MCF 10A (cell line): ENCODE results near the gene WRAP53. TPM values are rescaled to one million over a fixed set of nuclear protein-coding genes. Genes with fewer than 3 reads are reported as not detected.
"Not testable (repeated sequence)": the region's sequence is repeated elsewhere in the genome, so short reads cannot be mapped to it uniquely, and the experiment has no call there.

Source experiments
- Bru-seq: library from RNA; stranded (reverse); fragments of 400-500 nt; gene quantifications from one replicate; lab custom pipeline; 2021; lab: Mats Ljungman, UMichigan
- BruChase-seq, 2 experiments: library from RNA; stranded (reverse); fragments of 400-500 nt; gene quantifications; one replicate each; lab custom pipeline; 2021; lab: Mats Ljungman, UMichigan
- BruUV-seq: library from RNA; stranded (reverse); fragments of 400-500 nt; replicated peaks from 2 replicates; lab custom pipeline; 2021; lab: Mats Ljungman, UMichigan
- CTCF ChIA-PET: fragments of 300-600 bp; sonication (Branson Sonifier 250); formaldehyde crosslinking; extraction: SDS; loops from one replicate; lab custom pipeline; 2021; ENCODE audit warnings: antibody characterized with exemption, inconsistent platforms; lab: Yijun Ruan, JAX
- POLR2A ChIA-PET: fragments of 300-600, 350-650 bp; sonication (Branson Sonifier 250); formaldehyde crosslinking; extraction: SDS; loops from one replicate; lab custom pipeline; 2020; ENCODE audit warnings: antibody characterized with exemption, inconsistent platforms; lab: Yijun Ruan, JAX
- DNase-seq: peaks from one replicate; pipeline ENCODE4 v3.0.0-alpha.2; 2018; ENCODE audit not compliant: unreplicated experiment
- H3K27ac Mint-ChIP-seq: one replicate; pipeline ENCODE4 v1.8.0; 2022; ENCODE audit warnings: mild to moderate bottlenecking, low read depth, mixed read lengths; ENCODE audit not compliant: unreplicated experiment
- H3K27me3 Mint-ChIP-seq: one replicate; pipeline ENCODE4 v1.8.0; 2022; ENCODE audit warnings: mixed read lengths; ENCODE audit not compliant: insufficient read depth, unreplicated experiment
- H3K36me3 Mint-ChIP-seq: one replicate; pipeline ENCODE4 v1.8.0; 2022; ENCODE audit warnings: mild to moderate bottlenecking, moderate library complexity, mixed read lengths; ENCODE audit not compliant: insufficient read depth, unreplicated experiment
- H3K4me1 Mint-ChIP-seq: one replicate; pipeline ENCODE4 v1.8.0; 2022; ENCODE audit warnings: mixed read lengths; ENCODE audit not compliant: insufficient read depth, unreplicated experiment
- H3K4me3 Mint-ChIP-seq: one replicate; pipeline ENCODE4 v1.8.0; 2022; ENCODE audit warnings: mild to moderate bottlenecking, moderate library complexity, mixed read lengths; ENCODE audit not compliant: unreplicated experiment
- H3K9me3 Mint-ChIP-seq: one replicate; pipeline ENCODE4 v1.8.0; 2022; ENCODE audit warnings: mixed read lengths; ENCODE audit not compliant: unreplicated experiment
- intact Hi-C: fragments of 100-400 bp; cut with micrococcal nuclease; formaldehyde crosslinking; loops from 2 replicates; pipeline ENCODE4 v1.14.1; 2022
- long read RNA-seq: library from polyadenylated mRNA; stranded (forward); transcript quantifications from one replicate; pipeline ENCODE4 v2.0.0, GENCODE V29; 2022
- total RNA-seq: library from RNA; stranded (reverse); gene quantifications from 2 replicates; pipeline ENCODE4 v1.2.3, GENCODE V29; 2022
- TF ChIP-seq, protein P1 (sequence below): fragments of 200-600 bp; IDR thresholded peaks from one replicate; pipeline ENCODE4 v1.8.0; 2022; ENCODE audit warnings: antibody characterized with exemption, mild to moderate bottlenecking; ENCODE audit not compliant: unreplicated experiment

Gene WRAP53
- 10.7 and 11.7 TPM in 2 replicates for total RNA-seq
- percentile 53 among the genes with signal in this experiment for Bru-seq, nascent RNA
- percentile 49 among the genes with signal in this experiment for BruChase-seq, experiment 1, labeled RNA remaining after a 6-hour chase
- percentile 49 among the genes with signal in this experiment for BruChase-seq, experiment 2, labeled RNA remaining after a 2-hour chase
- long read RNA-seq, full-length matches to known transcripts: 14 of 19 reads
- long read RNA-seq, partial matches to known transcripts: 0 of 19 reads
- long read RNA-seq, other reads (novel, unspliced or antisense): 5 of 19 reads

DNA sequence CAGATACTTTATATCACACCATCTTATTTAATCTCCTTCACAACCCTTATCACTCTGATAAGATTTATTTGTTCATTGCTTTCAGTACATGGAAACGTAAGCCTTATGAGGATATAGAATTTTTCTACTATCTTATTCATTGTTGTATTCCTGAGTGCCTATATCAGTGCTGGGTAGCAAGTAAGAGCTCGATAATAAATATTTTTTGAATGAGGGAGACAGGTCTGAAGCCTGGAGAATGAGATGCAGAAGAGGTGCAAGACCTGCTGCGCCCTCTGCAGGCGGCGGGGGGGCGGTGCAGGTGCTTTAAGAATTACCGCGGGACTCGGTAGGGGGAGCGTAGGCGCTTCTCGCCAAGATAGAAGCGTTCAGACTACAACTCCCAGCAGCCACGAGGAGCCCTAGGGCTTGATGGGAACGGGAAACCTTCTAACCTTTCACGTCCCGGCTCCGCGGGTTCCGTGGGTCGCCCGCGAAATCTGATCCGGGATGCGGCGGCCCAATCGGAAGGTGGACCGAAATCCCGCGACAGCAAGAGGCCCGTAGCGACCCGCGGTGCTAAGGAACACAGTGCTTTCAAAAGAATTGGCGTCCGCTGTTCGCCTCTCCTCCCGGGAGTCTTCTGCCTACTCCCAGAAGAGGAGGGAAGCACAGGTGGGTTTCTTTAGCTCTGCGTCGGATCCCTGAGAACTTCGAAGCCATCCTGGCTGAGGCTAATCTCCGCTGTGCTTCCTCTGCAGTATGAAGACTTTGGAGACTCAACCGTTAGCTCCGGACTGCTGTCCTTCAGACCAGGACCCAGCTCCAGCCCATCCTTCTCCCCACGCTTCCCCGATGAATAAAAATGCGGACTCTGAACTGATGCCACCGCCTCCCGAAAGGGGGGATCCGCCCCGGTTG is at the start of gene WRAP53:
Gene WRAP53 (plus strand): TSS at position 570 of the 900 bp plus-strand sequence. CDS start 172 bp downstream, at position 742.
- Mint-ChIP-seq H3K36me3 (peaks cover 58% of the 10 kb centered on the region), H3K27ac (peak within 1 kb of the TSS; percentile 100), H3K4me1 (peaks cover 22% of the 10 kb centered on the region), H3K4me3 (peak within 1 kb of the TSS; percentile 97), H3K27me3 (no peaks in the 10 kb centered on the region), H3K9me3 (no peaks in the 10 kb centered on the region)
- intact Hi-C loops: loop anchor here (1.0 to 10.0 kb wide), 6 partner anchors 56 to 333 kb away; partner anchors contain the start of genes FGF11, KCTD11, TMEM102 and TMEM95
- CTCF ChIA-PET: interaction anchor here (0.6 to 7.3 kb wide), 43 partner anchors 9 to 642 kb away, joined by 3 to 89 read pairs (median 4); partner anchors contain the start of genes ATP1B2, CHRNB1, DNAH2 and MPDU1
- POLR2A ChIA-PET: interaction anchor here (0.6 to 7.2 kb wide), 48 partner anchors 10 to 468 kb away, joined by 3 to 303 read pairs (median 8); partner anchors contain the start of genes ALOXE3, ATP1B2, CD68 and CNTROB
- TF ChIP-seq, protein P1, sequence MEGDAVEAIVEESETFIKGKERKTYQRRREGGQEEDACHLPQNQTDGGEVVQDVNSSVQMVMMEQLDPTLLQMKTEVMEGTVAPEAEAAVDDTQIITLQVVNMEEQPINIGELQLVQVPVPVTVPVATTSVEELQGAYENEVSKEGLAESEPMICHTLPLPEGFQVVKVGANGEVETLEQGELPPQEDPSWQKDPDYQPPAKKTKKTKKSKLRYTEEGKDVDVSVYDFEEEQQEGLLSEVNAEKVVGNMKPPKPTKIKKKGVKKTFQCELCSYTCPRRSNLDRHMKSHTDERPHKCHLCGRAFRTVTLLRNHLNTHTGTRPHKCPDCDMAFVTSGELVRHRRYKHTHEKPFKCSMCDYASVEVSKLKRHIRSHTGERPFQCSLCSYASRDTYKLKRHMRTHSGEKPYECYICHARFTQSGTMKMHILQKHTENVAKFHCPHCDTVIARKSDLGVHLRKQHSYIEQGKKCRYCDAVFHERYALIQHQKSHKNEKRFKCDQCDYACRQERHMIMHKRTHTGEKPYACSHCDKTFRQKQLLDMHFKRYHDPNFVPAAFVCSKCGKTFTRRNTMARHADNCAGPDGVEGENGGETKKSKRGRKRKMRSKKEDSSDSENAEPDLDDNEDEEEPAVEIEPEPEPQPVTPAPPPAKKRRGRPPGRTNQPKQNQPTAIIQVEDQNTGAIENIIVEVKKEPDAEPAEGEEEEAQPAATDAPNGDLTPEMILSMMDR: peak; percentile 97
- peak; percentile 100 for DNase-seq
- no TSS peak for BruUV-seq

DNA sequence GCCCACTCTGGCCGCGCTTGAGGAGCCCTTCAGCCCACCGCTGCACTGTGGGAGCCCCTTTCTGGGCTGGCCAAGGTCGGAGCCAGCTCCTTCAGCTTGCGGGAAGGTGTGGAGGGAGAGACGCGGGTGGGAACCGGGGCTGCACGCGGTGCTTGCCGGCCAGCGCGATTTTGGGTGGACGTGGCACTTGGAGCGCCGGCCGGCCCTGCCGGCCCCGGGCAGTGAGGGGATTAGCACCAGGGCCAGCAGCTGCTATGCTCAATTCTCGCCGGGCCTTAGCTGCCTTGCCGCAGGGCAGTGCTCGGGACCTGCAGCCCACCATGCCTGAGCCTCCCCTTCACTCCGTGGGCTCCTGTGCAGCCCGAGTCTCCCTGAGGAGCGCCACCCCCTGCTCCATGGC is 47.5 kb upstream of the WRAP53 start:
- Mint-ChIP-seq H3K36me3 (no peaks in the 10 kb centered on the region), H3K9me3 (no peaks in the 10 kb centered on the region), H3K4me3 (no peak overlapping the region), H3K27ac (no peak overlapping the region), H3K27me3 (no peaks in the 10 kb centered on the region), H3K4me1 (peaks cover 6% of the 10 kb centered on the region)
- TF ChIP-seq, protein P1: no peak
- DNase-seq: no peak
- POLR2A ChIA-PET: no interaction called here
- no TSS peak for BruUV-seq
- intact Hi-C loops: no loop called here
- CTCF ChIA-PET: interaction anchor here (2.0 to 3.3 kb wide), 2 partner anchors 9 to 32 kb away, joined by 6 to 18 read pairs; no protein-coding TSS in a partner anchor

DNA sequence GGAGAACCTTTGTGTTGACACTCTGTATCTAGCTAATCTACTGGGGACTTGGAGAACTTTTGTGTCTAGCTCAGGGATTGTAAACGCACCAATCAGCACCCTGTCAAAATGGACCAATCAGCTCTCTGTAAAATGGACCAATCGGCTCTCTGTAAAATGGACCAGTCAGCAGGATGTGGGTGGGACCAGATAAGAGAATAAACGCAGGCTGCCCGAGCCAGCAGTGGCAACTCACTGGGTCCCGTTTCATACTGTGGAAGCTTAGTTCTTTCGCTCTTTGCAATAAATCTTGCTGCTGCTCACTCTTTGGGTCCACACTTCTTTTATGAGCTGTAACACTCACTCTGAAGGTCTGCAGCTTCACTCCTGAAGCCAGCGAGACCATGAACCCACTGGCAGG is 46.6 kb upstream of the WRAP53 start:
- H3K4me1 Mint-ChIP-seq, H3K36me3 Mint-ChIP-seq, H3K27me3 Mint-ChIP-seq, DNase-seq, H3K27ac Mint-ChIP-seq, POLR2A ChIA-PET, H3K4me3 Mint-ChIP-seq, BruUV-seq, H3K9me3 Mint-ChIP-seq, intact Hi-C loops: not testable (repeated sequence)
- CTCF ChIA-PET: interaction anchor here (0.6 to 3.3 kb wide), 4 partner anchors 9 to 94 kb away, joined by 5 to 18 read pairs (median 6); partner anchors contain the start of genes TP53 and WRAP53

DNA sequence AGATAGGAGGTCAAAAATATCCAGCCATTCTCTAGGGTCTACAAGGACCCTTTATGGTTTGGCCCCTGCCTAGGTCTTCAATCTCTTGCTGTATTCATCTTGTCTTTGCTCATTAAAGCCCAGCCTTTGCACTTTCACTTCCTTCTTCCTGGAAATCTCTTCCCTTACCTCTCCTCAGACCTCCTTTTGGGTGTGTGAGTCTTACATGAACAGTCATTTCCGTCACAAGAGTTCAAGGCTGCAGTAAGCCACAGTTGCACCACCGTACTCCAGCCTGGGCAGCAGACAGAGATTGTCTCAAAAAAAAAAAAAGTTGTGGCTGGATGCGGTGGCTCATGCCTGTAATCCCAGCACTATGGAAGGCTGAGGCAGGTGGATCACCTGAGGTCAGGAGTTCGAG is 43.5 kb upstream of the WRAP53 start:
- BruUV-seq: no TSS peak
- Mint-ChIP-seq H3K4me1 (peaks cover 7% of the 10 kb centered on the region), H3K9me3 (no peaks in the 10 kb centered on the region), H3K4me3 (no peak overlapping the region), H3K27ac (no peak overlapping the region), H3K27me3 (peaks cover 3% of the 10 kb centered on the region), H3K36me3 (no peaks in the 10 kb centered on the region)
- intact Hi-C loops: no loop called here
- no peak for DNase-seq
- TF ChIP-seq, protein P1: no peak
- CTCF ChIA-PET: interaction anchor here (0.6 to 0.8 kb wide), 2 partner anchors 15 to 80 kb away, joined by 3 to 5 read pairs; partner anchors contain the start of gene SHBG
- POLR2A ChIA-PET: no interaction called here
